VCaP (cell line): ENCODE results near the gene COL13A1.

Source experiments
- H3K27ac ChIP-seq: fragments of 450-650 bp; 2 replicates; pipeline ENCODE4 v1.5.1; 2017
- CTCF ChIP-seq: fragments of 450-650 bp; conservative IDR thresholded peaks from 2 replicates; pipeline ENCODE4 v1.5.1; 2017; ENCODE audit warnings: mild to moderate bottlenecking, moderate library complexity

Gene COL13A1

GRCh38 chr10:69893271-69893900 lies 91.7 kb downstream of the COL13A1 start:
- no peak overlapping the region for H3K27ac ChIP-seq
- TF ChIP-seq CTCF, result no peak

GRCh38 chr10:69894156-69894555 lies 92.5 kb downstream of the COL13A1 start:
- no peak overlapping the region for H3K27ac ChIP-seq
- TF ChIP-seq CTCF, result no peak

- H3K27ac ChIP-seq, result no peak overlapping the region
Observed at GRCh38 chr10:69895759-69896158, 94.1 kb downstream of the COL13A1 start.

GRCh38 chr10:69896606-69897231 lies 95.0 kb downstream of the COL13A1 start:
- TF ChIP-seq CTCF, result no peak
- no peak overlapping the region for H3K27ac ChIP-seq

More at GRCh38 chr10:69895759-69896158, 94.1 kb downstream of the COL13A1 start:
- no peak for TF ChIP-seq CTCF

- no peak for TF ChIP-seq CTCF
- H3K27ac ChIP-seq, result no peak overlapping the region
Observed at GRCh38 chr10:69897432-69897831, 95.7 kb downstream of the COL13A1 start.

GRCh38 chr10:69897999-69898398 lies 96.3 kb downstream of the COL13A1 start:
- H3K27ac ChIP-seq, result no peak overlapping the region
- no peak for TF ChIP-seq CTCF

GRCh38 chr10:69898524-69898923 lies 96.8 kb downstream of the COL13A1 start:
- no peak overlapping the region for H3K27ac ChIP-seq
- TF ChIP-seq CTCF, result no peak
